Type B pancreatic cell (in vitro differentiated cells): ENCODE results near the gene PPDPF. TPM values are rescaled to one million over a fixed set of nuclear protein-coding genes. Genes with fewer than 3 reads are reported as not detected.

Source experiments
- DNase-seq: peaks from one replicate; pipeline ENCODE4 v3.0.0; 2021; ENCODE audit warnings: mixed read lengths; ENCODE audit not compliant: unreplicated experiment; ENCODE audit errors: extremely low spot score
- H3K27ac Mint-ChIP-seq: 2 replicates; pipeline ENCODE4 v1.8.0; 2021; ENCODE audit warnings: mild to moderate bottlenecking, mixed read lengths
- H3K27me3 Mint-ChIP-seq: 2 replicates; pipeline ENCODE4 v1.8.0; 2021; ENCODE audit warnings: mixed read lengths
- H3K36me3 Mint-ChIP-seq: 2 replicates; pipeline ENCODE4 v1.8.0; 2021; ENCODE audit warnings: mixed read lengths
- H3K4me1 Mint-ChIP-seq: one replicate; pipeline ENCODE4 v1.8.0; 2021; ENCODE audit warnings: mixed read lengths; ENCODE audit not compliant: unreplicated experiment
- H3K4me3 Mint-ChIP-seq: 2 replicates; pipeline ENCODE4 v1.8.0; 2021; ENCODE audit warnings: mild to moderate bottlenecking, mixed read lengths
- H3K9me3 Mint-ChIP-seq: 2 replicates; pipeline ENCODE4 v1.8.0; 2021; ENCODE audit warnings: mixed read lengths
- total RNA-seq: library from RNA; stranded (reverse); gene quantifications from 2 replicates; pipeline ENCODE4 v1.2.1, GENCODE V29; 2021; ENCODE audit warnings: low replicate concordance
- TF ChIP-seq, protein P1 (sequence below): fragments of 200-600 bp; sonication (generic); conservative IDR thresholded peaks from 2 replicates; pipeline ENCODE4 v1.5.0; 2021; ENCODE audit warnings: antibody characterized with exemption, mild to moderate bottlenecking

The PPDPF gene
- total RNA-seq, 1 donor from 2014 or later = 280 TPM

- TF ChIP-seq, protein P1, sequence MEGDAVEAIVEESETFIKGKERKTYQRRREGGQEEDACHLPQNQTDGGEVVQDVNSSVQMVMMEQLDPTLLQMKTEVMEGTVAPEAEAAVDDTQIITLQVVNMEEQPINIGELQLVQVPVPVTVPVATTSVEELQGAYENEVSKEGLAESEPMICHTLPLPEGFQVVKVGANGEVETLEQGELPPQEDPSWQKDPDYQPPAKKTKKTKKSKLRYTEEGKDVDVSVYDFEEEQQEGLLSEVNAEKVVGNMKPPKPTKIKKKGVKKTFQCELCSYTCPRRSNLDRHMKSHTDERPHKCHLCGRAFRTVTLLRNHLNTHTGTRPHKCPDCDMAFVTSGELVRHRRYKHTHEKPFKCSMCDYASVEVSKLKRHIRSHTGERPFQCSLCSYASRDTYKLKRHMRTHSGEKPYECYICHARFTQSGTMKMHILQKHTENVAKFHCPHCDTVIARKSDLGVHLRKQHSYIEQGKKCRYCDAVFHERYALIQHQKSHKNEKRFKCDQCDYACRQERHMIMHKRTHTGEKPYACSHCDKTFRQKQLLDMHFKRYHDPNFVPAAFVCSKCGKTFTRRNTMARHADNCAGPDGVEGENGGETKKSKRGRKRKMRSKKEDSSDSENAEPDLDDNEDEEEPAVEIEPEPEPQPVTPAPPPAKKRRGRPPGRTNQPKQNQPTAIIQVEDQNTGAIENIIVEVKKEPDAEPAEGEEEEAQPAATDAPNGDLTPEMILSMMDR = no peak
- Mint-ChIP-seq H3K36me3 (peaks cover 3% of the 10 kb centered on the region), H3K4me3 (no peak overlapping the region), H3K4me1 (no peaks in the 10 kb centered on the region), H3K27ac (no peak overlapping the region), H3K27me3 (no peaks in the 10 kb centered on the region), H3K9me3 (no peaks in the 10 kb centered on the region)
- no peak for DNase-seq
Observed at GRCh38 chr20:63565021-63565698, 44.6 kb downstream of the PPDPF start.

- Mint-ChIP-seq H3K36me3 (no peaks in the 10 kb centered on the region), H3K27ac (no peak overlapping the region), H3K4me1 (no peaks in the 10 kb centered on the region), H3K9me3 (no peaks in the 10 kb centered on the region), H3K4me3 (no peak overlapping the region), H3K27me3 (no peaks in the 10 kb centered on the region)
- no peak for DNase-seq
- TF ChIP-seq, protein P1 = no peak
Observed at GRCh38 chr20:63565699-63566335, 45.3 kb downstream of the PPDPF start.

DNA sequence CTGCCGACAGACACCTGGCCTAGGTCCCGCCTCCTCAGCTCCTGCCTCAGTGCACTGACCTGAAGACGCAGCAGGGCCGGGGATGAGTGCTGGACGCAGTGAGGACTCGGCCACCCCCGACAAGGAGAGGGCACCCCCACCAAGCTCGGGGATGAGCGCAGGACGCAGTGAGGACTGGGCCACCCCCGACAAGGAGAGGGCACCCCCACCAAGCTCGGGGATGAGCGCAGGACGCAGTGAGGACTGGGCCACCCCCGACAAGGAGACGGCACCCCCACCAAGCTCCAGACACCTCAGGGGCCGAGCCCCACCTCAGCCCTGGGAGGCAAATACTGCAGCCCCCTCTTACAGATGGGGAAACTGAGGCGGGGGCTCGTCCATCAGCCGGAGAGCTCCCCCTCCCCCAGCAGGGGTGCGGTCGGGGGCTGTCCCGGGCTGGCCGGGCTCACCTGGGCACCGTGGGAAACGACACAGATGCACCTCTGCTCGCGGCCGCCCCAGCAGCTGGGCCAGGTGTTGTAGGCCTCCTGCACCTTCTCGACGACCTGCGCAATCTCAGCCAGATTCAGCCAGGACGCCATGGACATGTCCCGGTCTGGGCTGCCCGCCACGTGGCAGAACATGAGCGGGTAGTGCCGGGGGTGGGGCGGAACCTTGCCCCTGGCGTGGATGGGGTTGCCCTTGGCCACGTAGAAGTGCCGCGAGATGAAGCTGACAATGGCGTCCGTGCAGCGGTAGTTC lies 46.0 kb downstream of the PPDPF start:
- no peak for DNase-seq
- Mint-ChIP-seq H3K36me3 (no peaks in the 10 kb centered on the region), H3K4me1 (no peaks in the 10 kb centered on the region), H3K27me3 (no peaks in the 10 kb centered on the region), H3K4me3 (no peak overlapping the region), H3K9me3 (no peaks in the 10 kb centered on the region), H3K27ac (no peak overlapping the region)
- TF ChIP-seq, protein P1 = no peak

DNA sequence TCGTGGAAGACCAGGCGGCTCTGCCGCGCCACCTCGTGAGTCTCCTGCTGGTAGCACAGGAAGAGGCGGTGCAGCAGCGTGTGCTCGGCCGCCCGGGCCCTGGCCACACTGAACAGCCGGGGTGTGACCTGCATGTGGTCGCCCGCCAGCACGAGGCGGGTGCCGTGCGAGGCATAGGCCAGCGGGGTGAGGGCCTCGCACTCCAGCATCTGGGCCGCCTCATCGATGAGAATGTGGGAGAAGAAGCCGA lies 46.5 kb downstream of the PPDPF start:
- TF ChIP-seq, protein P1 = no peak
- no peaks in the 10 kb centered on the region for H3K27me3 Mint-ChIP-seq
- no peaks in the 10 kb centered on the region for H3K4me1 Mint-ChIP-seq
- no peaks in the 10 kb centered on the region for H3K9me3 Mint-ChIP-seq
- H3K4me3 Mint-ChIP-seq = no peak overlapping the region
- H3K36me3 Mint-ChIP-seq = no peaks in the 10 kb centered on the region
- no peak for DNase-seq
- no peak overlapping the region for H3K27ac Mint-ChIP-seq

GRCh38 chr20:63567386-63568169 lies 47.0 kb downstream of the PPDPF start:
- no peak for DNase-seq
- Mint-ChIP-seq H3K27ac (no peak overlapping the region), H3K9me3 (no peaks in the 10 kb centered on the region), H3K4me1 (no peaks in the 10 kb centered on the region), H3K36me3 (no peaks in the 10 kb centered on the region), H3K4me3 (no peak overlapping the region), H3K27me3 (no peaks in the 10 kb centered on the region)
- TF ChIP-seq, protein P1 = no peak
